Measurements from ENCODE around the gene FLT3LG. TPM values are rescaled to one million over a fixed set of nuclear protein-coding genes. Genes with fewer than 3 reads are reported as not detected.
"Not testable (repeated sequence)": the region's sequence is repeated elsewhere in the genome, so short reads cannot be mapped to it uniquely, and the experiment has no call there.

Gene FLT3LG
- total RNA-seq, 2 experiments from 2014 or later: 250 to 282 TPM

GRCh38 chr19:49473501-49473867 lies 531 bp upstream of the FLT3LG start:
- not testable (repeated sequence) for H3K27me3 Mint-ChIP-seq; H3K9me3 Mint-ChIP-seq; ATAC-seq (ENCODE audit: low read depth); DNase-seq
- H3K27ac Mint-ChIP-seq: peak overlapping the region; percentile 99
- H3K4me3 Mint-ChIP-seq: peak overlapping the region; percentile 98
- POLR2A ChIA-PET: interaction anchor here (0.5 to 6.8 kb wide), 12 partner anchors 12 to 138 kb away, joined by 3 to 128 read pairs (median 4); partner anchors contain the start of genes ALDH16A1, CD37, PIH1D1 and RPL13A
- peaks cover 28% of the 10 kb centered on the region for H3K36me3 Mint-ChIP-seq
- peaks cover 48% of the 10 kb centered on the region for H3K4me1 Mint-ChIP-seq

GRCh38 chr19:49474542-49474924 lies 518 bp downstream of the FLT3LG start:
- peaks cover 43% of the 10 kb centered on the region for H3K4me1 Mint-ChIP-seq

GRCh38 chr19:49475191-49475917 lies 1.3 kb downstream of the FLT3LG start:
- DNase-seq (no peak), ATAC-seq (ENCODE audit: low read depth) (no peak)
- Mint-ChIP-seq H3K9me3 (no peaks in the 10 kb centered on the region), H3K27ac (peak overlapping the region; percentile 99), H3K27me3 (no peaks in the 10 kb centered on the region), H3K36me3 (peaks cover 29% of the 10 kb centered on the region), H3K4me3 (peak overlapping the region; percentile 98), H3K4me1 (peaks cover 34% of the 10 kb centered on the region)
- POLR2A ChIA-PET: interaction anchor here (0.6 to 4.8 kb wide), 15 partner anchors 9 to 502 kb away, joined by 3 to 60 read pairs (median 5); partner anchors contain the start of genes ALDH16A1, KASH5, NOSIP and PIH1D1

More at GRCh38 chr19:49474542-49474924, 518 bp downstream of the FLT3LG start:
- H3K36me3 Mint-ChIP-seq: peaks cover 27% of the 10 kb centered on the region
- no peaks in the 10 kb centered on the region for H3K27me3 Mint-ChIP-seq
- H3K4me3 Mint-ChIP-seq: peak overlapping the region; percentile 98
- POLR2A ChIA-PET: interaction anchor here (0.6 to 4.8 kb wide), 11 partner anchors 9 to 87 kb away, joined by 3 to 60 read pairs (median 7); partner anchors contain the start of genes ALDH16A1, KASH5, PIH1D1 and RPL13A
- ATAC-seq (ENCODE audit: low read depth) (peak; percentile 0), DNase-seq (no peak)
- no peaks in the 10 kb centered on the region for H3K9me3 Mint-ChIP-seq
- peak overlapping the region; percentile 99 for H3K27ac Mint-ChIP-seq

GRCh38 chr19:49475995-49476880 lies 2.2 kb downstream of the FLT3LG start:
- DNase-seq (peak; percentile 78), ATAC-seq (ENCODE audit: low read depth) (peak; percentile 46)
- Mint-ChIP-seq H3K9me3 (no peaks in the 10 kb centered on the region), H3K4me1 (peaks cover 31% of the 10 kb centered on the region), H3K27me3 (no peaks in the 10 kb centered on the region), H3K36me3 (peaks cover 33% of the 10 kb centered on the region), H3K27ac (peak overlapping the region; percentile 99), H3K4me3 (peak overlapping the region; percentile 98)
- POLR2A ChIA-PET: interaction anchor here (0.7 to 4.8 kb wide), 13 partner anchors 8 to 164 kb away, joined by 3 to 60 read pairs (median 6); partner anchors contain the start of genes ALDH16A1, NOSIP, PIH1D1 and RPL13A

GRCh38 chr19:49479975-49480628 lies 6.1 kb downstream of the FLT3LG start:
- Mint-ChIP-seq H3K4me3 (no peak overlapping the region), H3K9me3 (no peaks in the 10 kb centered on the region), H3K27me3 (no peaks in the 10 kb centered on the region), H3K27ac (no peak overlapping the region), H3K4me1 (peaks cover 25% of the 10 kb centered on the region), H3K36me3 (peaks cover 30% of the 10 kb centered on the region)
- DNase-seq: no peak
- ATAC-seq (ENCODE audit: low read depth): no peak
- POLR2A ChIA-PET: interaction anchor here (0.6 to 0.7 kb wide), 2 partner anchors 196 to 197 kb away, joined by 3 to 6 read pairs; partner anchors contain the start of gene PRMT1

- POLR2A ChIA-PET: interaction anchor here (0.6 to 2.0 kb wide), 4 partner anchors 15 to 197 kb away, joined by 3 to 6 read pairs (median 4); partner anchors contain the start of genes PRMT1 and RPS11
Observed at GRCh38 chr19:49481020-49481683, 7.1 kb downstream of the FLT3LG start.

GRCh38 chr19:49486232-49486631 lies 12.2 kb downstream of the FLT3LG start:
- POLR2A ChIA-PET: interaction anchor here (1.7 kb wide), 3 partner anchors 9 to 13 kb away, joined by 4 to 7 read pairs (median 7); partner anchors contain the start of gene FLT3LG
- H3K4me1 Mint-ChIP-seq: peaks cover 31% of the 10 kb centered on the region
- peak overlapping the region; percentile 73 for H3K27ac Mint-ChIP-seq
- H3K4me3 Mint-ChIP-seq: no peak overlapping the region
- ATAC-seq (ENCODE audit: low read depth): no peak
- no peaks in the 10 kb centered on the region for H3K27me3 Mint-ChIP-seq
- peaks cover 52% of the 10 kb centered on the region for H3K36me3 Mint-ChIP-seq
- no peak for DNase-seq
- H3K9me3 Mint-ChIP-seq: no peaks in the 10 kb centered on the region

More at GRCh38 chr19:49481020-49481683, 7.1 kb downstream of the FLT3LG start:
- Mint-ChIP-seq H3K27me3 (no peaks in the 10 kb centered on the region), H3K27ac (no peak overlapping the region), H3K36me3 (peaks cover 25% of the 10 kb centered on the region), H3K4me3 (no peak overlapping the region), H3K4me1 (peaks cover 26% of the 10 kb centered on the region), H3K9me3 (no peaks in the 10 kb centered on the region)
- no peak for DNase-seq
- ATAC-seq (ENCODE audit: low read depth): no peak

GRCh38 chr19:49486710-49487276 lies 12.8 kb downstream of the FLT3LG start:
- peaks cover 29% of the 10 kb centered on the region for H3K4me1 Mint-ChIP-seq
- peaks cover 52% of the 10 kb centered on the region for H3K36me3 Mint-ChIP-seq
- H3K27me3 Mint-ChIP-seq: no peaks in the 10 kb centered on the region
- no peaks in the 10 kb centered on the region for H3K9me3 Mint-ChIP-seq
- POLR2A ChIA-PET: interaction anchor here (1.5 to 3.0 kb wide), 6 partner anchors 9 to 34 kb away, joined by 4 to 60 read pairs (median 7); partner anchors contain the start of genes ALDH16A1 and FLT3LG
- ATAC-seq (ENCODE audit: low read depth) (no peak), DNase-seq (no peak)
- H3K4me3 Mint-ChIP-seq: peak overlapping the region; percentile 92
- H3K27ac Mint-ChIP-seq: peak overlapping the region; percentile 92

GRCh38 chr19:49487277-49488045 lies 13.4 kb downstream of the FLT3LG start, which contains the start of gene RPL13A:
RPL13A (plus strand) TSS chr19:49487608; CDS start chr19:49487630, 22 bp downstream.
- Mint-ChIP-seq H3K27me3 (no peaks in the 10 kb centered on the region), H3K9me3 (no peaks in the 10 kb centered on the region), H3K36me3 (peaks cover 53% of the 10 kb centered on the region), H3K4me3 (peak within 1 kb of the TSS; percentile 92), H3K27ac (peak within 1 kb of the TSS; percentile 92), H3K4me1 (peaks cover 30% of the 10 kb centered on the region)
- ATAC-seq (ENCODE audit: low read depth) (peak; percentile 90), DNase-seq (peak; percentile 100)
- POLR2A ChIA-PET: interaction anchor here (0.9 to 3.0 kb wide), 8 partner anchors 10 to 189 kb away, joined by 3 to 60 read pairs (median 5); partner anchors contain the start of genes ALDH16A1, FLT3LG and NOSIP

GRCh38 chr19:49488046-49488862 lies 14.2 kb downstream of the FLT3LG start:
- POLR2A ChIA-PET: interaction anchor here (0.9 to 3.0 kb wide), 9 partner anchors 11 to 188 kb away, joined by 3 to 60 read pairs (median 5); partner anchors contain the start of genes ALDH16A1, FLT3LG and NOSIP
- peak overlapping the region; percentile 92 for H3K27ac Mint-ChIP-seq
- H3K9me3 Mint-ChIP-seq: no peaks in the 10 kb centered on the region
- DNase-seq: no peak
- H3K4me1 Mint-ChIP-seq: peaks cover 37% of the 10 kb centered on the region
- ATAC-seq (ENCODE audit: low read depth): no peak
- peak overlapping the region; percentile 92 for H3K4me3 Mint-ChIP-seq
- peaks cover 60% of the 10 kb centered on the region for H3K36me3 Mint-ChIP-seq
- no peaks in the 10 kb centered on the region for H3K27me3 Mint-ChIP-seq

Measured in activated naive CD8-positive, alpha-beta T cell treated with anti-CD3 and anti-CD28 coated beads, Interleukin-2, amount 10 ng/mL, durations not matched to agents 7 days and 5 days (primary cell).